HG03103 (cell line): ENCODE results near the gene EHBP1.
"Not testable (repeated sequence)": the region's sequence is repeated elsewhere in the genome, so short reads cannot be mapped to it uniquely, and the experiment has no call there.

Source experiments
- ATAC-seq: cut with Tn5 transposase; IDR thresholded peaks from one replicate; pipeline ENCODE4 v1.9.1; 2021; ENCODE audit warnings: low read depth; ENCODE audit not compliant: unreplicated experiment

EHBP1 gene

DNA sequence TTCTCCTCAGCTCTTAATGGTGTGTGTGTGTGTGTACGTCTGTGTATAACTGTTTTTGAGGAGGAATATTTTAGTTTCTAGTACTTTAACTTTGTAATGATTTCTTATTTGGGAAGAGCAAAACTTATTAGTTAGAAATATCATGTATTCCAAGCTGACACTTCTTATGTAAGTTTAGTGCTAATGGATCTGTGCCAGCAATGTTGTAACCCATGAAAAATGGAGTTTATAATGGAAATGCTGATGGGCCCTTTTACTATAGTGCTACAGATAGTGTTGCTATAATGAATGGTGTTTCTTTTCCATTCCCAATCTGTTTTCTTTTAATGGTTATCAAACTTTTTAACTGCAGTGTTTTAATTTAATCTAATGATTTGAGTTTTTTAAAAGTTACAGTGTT lies 295.3 kb downstream of the EHBP1 start:
- no peak for ATAC-seq

DNA sequence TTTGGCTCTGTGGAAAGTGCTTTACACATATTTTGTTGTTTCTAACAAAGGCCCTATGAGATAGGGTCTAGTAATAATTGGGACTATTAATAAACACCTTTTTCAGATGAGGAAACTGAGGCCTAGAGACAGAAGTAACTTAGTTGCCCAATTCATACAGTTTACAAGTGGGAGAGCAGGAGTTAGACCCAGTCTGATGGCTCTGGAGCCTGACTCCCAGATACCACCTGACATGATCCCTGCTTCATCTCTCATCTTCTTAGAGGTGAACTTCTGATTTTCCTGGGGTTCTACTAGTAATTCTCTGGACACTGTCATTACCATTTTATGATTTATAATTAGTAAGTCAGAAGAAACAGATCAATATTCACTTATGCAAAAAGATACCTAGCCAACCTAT lies 296.1 kb downstream of the EHBP1 start:
- no peak for ATAC-seq

DNA sequence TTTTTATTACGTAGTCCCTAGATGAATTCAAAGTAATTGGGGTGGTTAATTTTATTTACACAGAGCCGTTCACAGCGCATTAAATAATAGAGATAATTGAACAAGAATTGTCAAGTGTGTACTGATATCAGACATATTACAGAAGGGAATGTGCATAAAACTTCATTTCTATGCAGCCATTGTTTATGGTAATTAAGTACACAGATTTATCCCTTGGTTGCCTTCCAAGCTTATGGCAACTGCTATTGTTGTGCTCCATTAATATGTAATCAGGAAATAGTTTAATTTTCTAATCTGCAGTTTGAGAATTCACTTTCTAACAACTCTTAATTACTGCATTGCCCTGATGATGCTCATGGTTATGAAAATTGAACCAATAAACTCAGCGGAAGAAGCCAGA lies 297.8 kb downstream of the EHBP1 start:
- ATAC-seq: no peak

GRCh38 chr2:63007813-63008458 lies 302.4 kb downstream of the EHBP1 start:
- no peak for ATAC-seq

DNA sequence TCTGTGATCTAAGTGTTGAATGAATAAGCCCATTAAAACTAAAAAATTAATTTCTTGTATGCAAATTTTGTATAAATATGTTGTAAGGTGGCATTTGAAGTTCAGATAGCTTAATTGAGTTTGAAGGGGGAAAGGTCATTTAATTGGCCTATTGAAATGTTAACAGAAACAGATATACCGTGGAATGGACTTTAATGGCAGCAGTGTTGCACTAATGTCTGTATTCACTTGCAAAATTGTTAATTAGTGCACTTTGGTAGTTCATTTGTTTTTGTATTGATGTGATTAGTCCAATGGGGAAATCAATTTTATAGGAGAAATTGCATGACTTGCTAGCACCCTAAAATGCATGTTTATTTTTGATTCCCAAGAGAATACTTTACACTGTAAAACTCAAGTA lies 303.3 kb downstream of the EHBP1 start:
- no peak for ATAC-seq

GRCh38 chr2:63009490-63009889 lies 304.0 kb downstream of the EHBP1 start:
- no peak for ATAC-seq

- ATAC-seq: no peak
Measured at GRCh38 chr2:63012541-63012940, 307.0 kb downstream of the EHBP1 start.

DNA sequence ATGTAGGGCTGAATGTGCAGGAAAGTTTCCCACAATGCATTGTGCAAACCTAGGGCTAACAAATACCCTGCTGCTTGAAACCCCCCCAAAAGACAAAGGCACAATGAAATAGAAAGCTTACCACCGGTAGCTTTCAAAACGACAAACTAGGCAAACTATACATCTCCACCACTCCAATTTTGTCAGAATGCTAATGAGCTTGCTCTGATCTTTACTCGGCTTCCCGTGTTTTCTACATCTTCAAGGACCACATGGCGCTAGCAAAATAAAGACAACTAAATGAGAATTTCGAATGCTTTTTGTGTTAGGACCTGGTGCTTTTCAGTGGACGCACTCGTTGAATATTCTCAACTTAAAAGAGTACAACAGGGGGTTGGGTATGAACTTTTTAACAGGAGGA lies 307.9 kb downstream of the EHBP1 start:
- no peak for ATAC-seq

GRCh38 chr2:63015389-63015788 lies 309.9 kb downstream of the EHBP1 start:
- ATAC-seq: no peak

GRCh38 chr2:63018439-63018838 lies 312.9 kb downstream of the EHBP1 start:
- ATAC-seq: no peak

- not testable (repeated sequence) for ATAC-seq
Measured at GRCh38 chr2:63019686-63020085, 314.2 kb downstream of the EHBP1 start.

GRCh38 chr2:63023444-63023843 lies 317.9 kb downstream of the EHBP1 start:
- ATAC-seq: peak; percentile 52

- ATAC-seq: no peak
Measured at GRCh38 chr2:63027220-63027619, 321.7 kb downstream of the EHBP1 start.

- ATAC-seq: no peak
Measured at GRCh38 chr2:63029058-63029457, 323.5 kb downstream of the EHBP1 start.

GRCh38 chr2:63034526-63034925 lies 329.0 kb downstream of the EHBP1 start:
- ATAC-seq: no peak

GRCh38 chr2:63035169-63035568 lies 329.7 kb downstream of the EHBP1 start:
- no peak for ATAC-seq

- no peak for ATAC-seq
Measured at GRCh38 chr2:63035660-63036059, 330.1 kb downstream of the EHBP1 start.

GRCh38 chr2:63038034-63038433 lies 332.5 kb downstream of the EHBP1 start:
- ATAC-seq: no peak

GRCh38 chr2:63040586-63040985 lies 335.1 kb downstream of the EHBP1 start:
- ATAC-seq: no peak

DNA sequence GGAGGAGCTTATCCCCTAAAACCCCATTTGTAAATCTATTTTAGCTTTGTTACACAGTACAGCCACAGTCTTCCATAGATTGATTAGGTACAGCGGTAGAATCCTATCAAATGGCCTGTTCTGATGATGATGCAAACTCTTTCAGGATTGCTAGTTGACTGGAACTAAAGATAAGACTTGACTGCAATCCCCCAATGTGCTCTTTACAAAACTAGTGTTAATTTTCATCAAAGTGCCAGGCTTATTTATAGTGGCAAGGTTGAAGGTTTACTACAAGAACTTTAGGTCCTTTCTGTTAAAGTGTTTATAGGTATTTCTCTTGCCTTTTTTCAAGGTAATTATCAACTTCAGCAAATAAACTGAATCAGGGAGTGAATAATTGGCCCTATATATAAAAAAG lies 336.1 kb downstream of the EHBP1 start:
- ATAC-seq: no peak

DNA sequence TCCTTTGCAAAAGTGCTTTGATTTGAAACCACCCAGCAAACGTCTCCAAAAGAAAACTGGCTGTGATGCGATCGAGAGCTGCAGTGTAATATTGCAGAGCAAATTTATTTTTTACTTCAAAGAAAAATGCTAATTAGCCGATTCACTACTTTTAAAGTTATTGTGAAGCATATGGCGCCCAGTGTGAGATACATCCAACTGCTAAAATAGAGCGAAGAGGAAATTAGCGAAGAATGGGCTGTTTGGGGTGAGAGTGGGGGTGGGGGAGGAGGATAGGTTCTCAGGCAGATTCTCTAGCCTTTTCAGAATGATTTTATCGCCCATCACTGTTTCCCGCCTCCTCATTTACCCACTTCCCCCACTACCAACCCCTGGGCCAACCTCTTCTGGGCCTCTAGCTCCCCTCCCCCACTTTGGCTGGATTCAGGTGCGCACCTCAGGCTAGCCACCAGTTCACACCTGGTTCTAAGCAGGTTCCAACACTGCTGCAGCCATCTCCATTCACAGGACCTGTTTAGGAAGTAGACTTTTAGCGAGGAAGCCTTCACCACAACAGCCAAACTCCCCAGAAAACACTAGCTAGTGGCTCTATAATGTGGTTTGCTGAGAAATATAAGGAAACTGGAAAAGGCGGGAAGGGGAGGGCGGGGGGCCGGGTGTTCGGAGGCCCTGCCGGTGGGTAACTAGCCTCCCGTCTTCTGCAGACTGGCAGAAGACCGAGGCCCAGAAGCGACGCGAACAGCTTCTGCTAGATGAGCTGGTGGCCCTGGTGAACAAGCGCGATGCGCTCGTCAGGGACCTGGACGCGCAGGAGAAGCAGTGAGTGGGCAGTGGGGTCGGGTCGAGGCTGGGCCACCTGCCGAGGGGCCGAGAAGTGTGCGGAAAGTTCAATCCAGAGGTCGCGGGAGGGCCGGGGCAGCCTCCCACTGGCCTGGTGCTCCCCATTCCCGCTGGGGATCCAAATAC lies 339.1 kb downstream of the EHBP1 start:
- no peak for ATAC-seq

- no peak for ATAC-seq
Measured at GRCh38 chr2:63046552-63046951, 341.0 kb downstream of the EHBP1 start.
